ENCODE data around the gene STXBP1. TPM values are rescaled to one million over a fixed set of nuclear protein-coding genes. Genes with fewer than 3 reads are reported as not detected.

STXBP1 gene
- total RNA-seq, 1 experiment from 2014 or later = 40.6 TPM

GRCh38 chr9:127700594-127701255, 88.6 kb downstream of the STXBP1 start:
- POLR2A ChIA-PET = interaction anchor here (2.1 kb wide), 1 partner anchor 34 kb away, joined by 6 read pairs; the partner anchor contains the start of gene TOR2A
- RAD21 ChIA-PET (ENCODE audit: low non-redundant PET in 1 of 2, low total read pairs in 2 of 2, uncharacterized antibody in 2 of 2, unreplicated experiment in 2 of 2) = no interaction called here
- DNase-seq (ENCODE audit: low read depth, low spot score) = no peak
- Histone ChIP-seq H3K4me1 (ENCODE audit: control insufficient read depth in 1 of 2, insufficient read depth in 2 of 2, low read length in 2 of 2) (peaks cover 20 to 38% of the 10 kb centered on the region in 2 experiments), H3K9me2 (ENCODE audit: insufficient read depth) (no peaks in the 10 kb centered on the region), H3K79me2 (ENCODE audit: insufficient read depth, low read length) (no peaks in the 10 kb centered on the region), H3K4me3 (replicated peaks in 1 of 2; ENCODE audit: low read depth in 1 of 2, low read length in 2 of 2) (no peak overlapping the region), H3K9me3 (ENCODE audit: control insufficient read depth in 1 of 2, insufficient read depth in 1 of 2, low read depth in 1 of 2, low read length in 2 of 2) (no peaks in the 10 kb centered on the region), H2AFZ (ENCODE audit: low read depth, low read length, poor library complexity, severe bottlenecking) (no peak overlapping the region), H3K4me2 (ENCODE audit: low read length) (peak overlapping the region; percentile 55; the same call in 1 of the 2 replicates), H4K20me1 (ENCODE audit: insufficient read depth) (no peaks in the 10 kb centered on the region), H3K9ac (ENCODE audit: low read length) (no peak overlapping the region), H3K27me3 (ENCODE audit: insufficient read depth, low read length) (no peaks in the 10 kb centered on the region), H3K36me3 (ENCODE audit: control insufficient read depth in 1 of 2, insufficient read depth in 2 of 2, low read length in 2 of 2) (no peaks in the 10 kb centered on the region), H3K27ac (ENCODE audit: low read depth, low read length) (no peak overlapping the region)
- BruUV-seq (replicated peaks) = no TSS peak
- TF ChIP-seq FOSL1 (IDR thresholded peaks at IDR 0.05; ENCODE audit: low read depth) (no peak), RAD21 (IDR thresholded peaks at IDR 0.05; ENCODE audit: low read depth) (no peak), ATF3 (IDR thresholded peaks at IDR 0.05) (no peak), CTCF (IDR thresholded peaks at IDR 0.05 in 2 of 3, conservative IDR thresholded peaks at IDR 0.05 in 1 of 3; ENCODE audit: borderline replicate concordance in 1 of 3, insufficient read depth in 1 of 3, low read depth in 2 of 3, low read length in 2 of 3) (no peak), TCF7L2 (IDR thresholded peaks at IDR 0.05; ENCODE audit: borderline replicate concordance, extremely low read depth, insufficient read depth, insufficient read length) (no peak), EGR1 (IDR thresholded peaks at IDR 0.05; ENCODE audit: low read depth) (no peak), REST (IDR thresholded peaks at IDR 0.05; ENCODE audit: low read depth) (no peak), YY1 (IDR thresholded peaks at IDR 0.05; ENCODE audit: extremely low read depth, insufficient replicate concordance, low read depth, low read length) (no peak), POLR2AphosphoS5 (IDR thresholded peaks at IDR 0.05; ENCODE audit: low read depth, low read length) (no peak), EZH2 (IDR thresholded peaks at IDR 0.05) (no peak), EZH2phosphoT487 (IDR thresholded peaks at IDR 0.05; ENCODE audit: borderline replicate concordance) (no peak), POLR2A (IDR thresholded peaks at IDR 0.05; ENCODE audit: borderline replicate concordance, extremely low read depth, insufficient read depth, insufficient read length) (no peak), ZBTB33 (IDR thresholded peaks at IDR 0.05; ENCODE audit: extremely low read depth, insufficient replicate concordance, low read length) (no peak), ZNF274 (IDR thresholded peaks at IDR 0.05; ENCODE audit: low read depth, low read length) (no peak), MAX (IDR thresholded peaks at IDR 0.05) (no peak), SP1 (IDR thresholded peaks at IDR 0.05; ENCODE audit: low read depth) (no peak), ELF1 (IDR thresholded peaks at IDR 0.05; ENCODE audit: borderline replicate concordance, low read depth) (no peak), SIN3A (IDR thresholded peaks at IDR 0.05; ENCODE audit: low read depth) (no peak)
- intact Hi-C loops (cut with micrococcal nuclease) = no loop called here
- CTCF ChIA-PET = no interaction called here
- ATAC-seq = no peak
